ENCODE data around the gene OXA1L.
"Not testable (repeated sequence)": the region's sequence is repeated elsewhere in the genome, so short reads cannot be mapped to it uniquely, and the experiment has no call there.

The OXA1L gene

DNA sequence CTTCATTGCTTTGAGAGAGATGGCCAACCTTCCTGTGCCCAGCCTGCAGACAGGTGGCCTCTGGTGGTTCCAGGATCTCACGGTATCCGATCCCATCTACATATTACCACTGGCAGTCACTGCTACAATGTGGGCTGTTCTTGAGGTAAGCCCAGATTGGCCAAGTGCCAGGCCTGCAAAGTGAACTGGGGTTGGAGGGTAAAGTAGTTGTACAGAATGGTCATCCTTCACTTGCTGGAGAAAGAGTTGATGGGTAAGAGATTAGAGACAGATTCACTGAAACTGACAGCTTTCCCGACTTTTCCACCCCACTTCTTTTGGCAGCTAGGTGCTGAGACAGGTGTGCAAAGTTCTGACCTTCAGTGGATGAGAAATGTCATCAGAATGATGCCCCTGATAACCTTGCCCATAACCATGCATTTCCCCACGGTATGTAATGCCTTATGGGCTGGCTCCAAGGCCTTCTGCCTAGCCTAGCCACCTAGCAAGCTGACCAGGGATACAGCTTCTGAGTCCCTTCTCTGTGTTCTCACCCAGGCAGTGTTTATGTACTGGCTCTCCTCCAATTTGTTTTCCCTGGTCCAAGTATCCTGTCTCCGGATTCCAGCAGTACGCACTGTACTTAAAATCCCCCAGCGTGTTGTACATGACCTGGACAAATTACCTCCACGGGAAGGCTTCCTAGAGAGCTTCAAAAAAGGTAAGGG lies 4.1 kb downstream of the OXA1L start:
- H3K27ac ChIP-seq, result peak overlapping the region; percentile 26; the same call in 1 of the 2 replicates
- TF ChIP-seq CTCF (conservative IDR thresholded peaks at IDR 0.05), result no peak

DNA sequence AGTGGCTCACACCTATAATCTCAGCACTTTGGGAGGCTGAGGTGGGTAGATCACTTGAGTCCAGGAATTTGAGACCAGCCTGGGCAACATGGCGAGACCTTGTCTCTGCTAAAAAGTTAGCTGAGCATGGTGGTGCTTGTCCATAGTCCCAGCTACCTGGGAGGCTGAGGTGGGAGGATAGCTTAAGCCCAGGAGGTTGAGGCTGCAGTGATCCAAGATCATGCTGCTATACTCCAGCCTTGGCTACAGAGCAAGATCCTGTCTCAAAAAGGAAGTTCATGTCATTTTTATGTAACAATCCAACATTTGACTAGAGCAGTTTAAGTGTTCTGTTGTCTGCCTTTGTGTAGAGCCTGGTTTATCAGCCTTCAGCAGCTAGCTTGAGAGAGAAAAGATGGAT lies 6.2 kb downstream of the OXA1L start:
- no peak overlapping the region for H3K27ac ChIP-seq
- no peak for TF ChIP-seq CTCF (conservative IDR thresholded peaks at IDR 0.05)

GRCh38 chr14:22773162-22774010 lies 6.9 kb downstream of the OXA1L start:
- H3K27ac ChIP-seq, result no peak overlapping the region
- no peak for TF ChIP-seq CTCF (conservative IDR thresholded peaks at IDR 0.05)

DNA sequence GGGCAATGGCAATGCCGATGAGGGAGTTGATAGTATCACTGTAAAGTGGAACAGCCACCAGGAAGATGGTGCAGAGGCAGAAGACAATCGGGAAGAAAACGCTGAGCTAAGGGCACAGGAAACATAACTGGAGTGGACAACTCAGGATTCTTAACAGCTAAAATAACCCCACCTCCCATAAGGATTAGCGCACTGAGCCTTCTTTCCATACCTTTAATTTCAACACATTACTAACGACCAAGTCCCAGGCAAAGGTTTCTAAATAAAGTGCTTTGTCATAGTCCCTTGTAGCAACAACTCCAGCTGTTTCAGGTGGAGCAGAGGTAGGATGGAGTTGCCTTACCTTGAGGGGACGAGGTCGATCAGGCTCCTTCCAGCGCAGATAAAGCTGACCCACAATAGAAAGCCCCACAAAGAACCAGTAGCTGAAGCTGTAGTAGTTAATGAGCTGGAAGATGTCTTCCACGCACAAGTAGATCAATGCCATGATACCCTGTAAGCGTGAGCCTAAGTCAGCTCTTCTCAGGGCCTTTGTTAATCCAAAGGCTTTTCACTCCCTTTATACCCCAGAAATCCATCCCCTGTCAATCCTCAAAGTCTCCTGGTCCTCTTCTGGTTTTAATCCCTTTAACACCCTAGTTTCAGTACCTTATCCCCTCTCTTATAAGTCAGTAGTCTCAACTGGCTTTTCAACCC lies 7.7 kb downstream of the OXA1L start:
- H3K27ac ChIP-seq, result no peak overlapping the region
- TF ChIP-seq CTCF (conservative IDR thresholded peaks at IDR 0.05), result no peak

DNA sequence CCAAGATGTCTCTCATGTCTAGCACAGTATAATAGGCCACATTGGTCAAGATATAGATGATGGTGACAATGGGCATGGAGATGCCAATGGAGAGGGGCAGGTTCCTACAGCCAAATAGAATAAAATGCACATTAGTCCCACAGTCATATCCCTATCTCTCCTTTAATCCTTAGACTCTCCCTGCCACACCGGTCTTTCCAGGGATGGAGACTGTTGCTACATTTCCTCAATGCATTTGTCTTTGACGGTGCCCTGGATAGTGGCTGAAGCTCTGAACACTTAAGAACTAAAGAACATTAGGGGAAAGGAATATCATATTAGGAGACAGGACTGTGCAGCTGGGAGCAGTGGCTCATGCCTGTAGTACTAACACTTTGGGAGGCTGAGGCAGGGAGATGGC lies 9.7 kb downstream of the OXA1L start:
- no peak overlapping the region for H3K27ac ChIP-seq
- TF ChIP-seq CTCF (conservative IDR thresholded peaks at IDR 0.05), result no peak

- not testable (repeated sequence) for H3K27ac ChIP-seq
Observed at GRCh38 chr14:22776849-22777248, 10.4 kb downstream of the OXA1L start.

GRCh38 chr14:22778084-22778483 lies 11.6 kb downstream of the OXA1L start:
- TF ChIP-seq CTCF (conservative IDR thresholded peaks at IDR 0.05), result no peak
- H3K27ac ChIP-seq, result no peak overlapping the region

Measured in VCaP (cell line).